Measurements from ENCODE around the gene SNTG2. TPM values are rescaled to one million over a fixed set of nuclear protein-coding genes. Genes with fewer than 3 reads are reported as not detected.
A peak's percentile ranks its signal among the peaks of the same experiment; 100 is the strongest.

SNTG2 gene
- total and polyA plus RNA-seq, 10 donors = 1.9 to 59.4 (median 18.3) TPM

DNA sequence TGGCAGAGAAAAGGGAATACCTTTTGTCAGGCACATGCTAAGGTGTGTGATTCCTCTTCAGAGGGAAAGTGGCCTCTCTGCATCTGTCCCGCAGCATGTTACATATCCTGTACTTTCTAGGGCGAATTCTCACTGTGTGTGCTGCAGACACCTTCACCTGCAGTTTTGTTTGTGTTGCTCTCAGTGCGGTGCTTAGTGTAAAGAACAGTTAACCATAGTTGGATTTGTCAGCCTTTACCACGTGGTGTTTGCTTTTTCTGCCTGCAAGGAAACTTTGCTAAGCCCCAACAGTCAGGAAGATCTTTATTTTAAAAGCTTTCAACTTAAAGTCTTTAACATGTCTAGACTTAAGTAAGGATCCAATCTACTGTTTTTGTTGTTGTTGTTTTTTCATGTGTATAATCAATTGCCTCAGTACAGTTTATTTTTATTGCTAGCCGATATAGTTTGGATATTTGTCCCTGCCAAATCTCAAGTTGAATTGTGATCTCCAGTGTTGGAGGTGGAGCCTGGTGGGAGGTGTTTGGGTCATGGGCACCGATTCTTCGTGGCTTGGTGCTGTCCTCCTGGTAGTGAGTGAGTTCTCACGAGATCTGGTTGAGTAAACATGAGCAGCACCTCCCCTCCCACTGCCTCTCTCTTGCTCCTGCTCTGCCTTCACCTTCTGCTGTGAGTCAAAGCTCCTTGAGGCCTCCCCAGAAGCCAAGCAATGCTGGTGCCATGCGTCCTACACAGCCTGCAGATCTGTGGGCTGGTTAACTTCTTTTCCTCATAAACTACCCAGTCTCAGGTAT is 90.6 kb downstream of the SNTG2 start:
- H3K27me3 ChIP-seq (replicated peaks in 1 of 7) = peaks cover 0 to 7% (median 0%) of the 10 kb centered on the region in 7 donors
- DNase-seq = no peak
- no peak overlapping the region for H3K4me3 ChIP-seq
- no peak overlapping the region for H3K27ac ChIP-seq
- intact Hi-C loops (cut with DNase I; ENCODE audit: low total_unique reads) = no loop called here
- H3K36me3 ChIP-seq = no peaks in the 10 kb centered on the region
- peaks cover 0 to 29% (median 18%) of the 10 kb centered on the region in 8 donors for H3K9me3 ChIP-seq
- 68 to 83% (median 76%) methylated on average over 9 of the region's 9 CpGs for WGBS, 5 donors
- H3K4me1 ChIP-seq = no peaks in the 10 kb centered on the region
- TF ChIP-seq, protein P1, sequence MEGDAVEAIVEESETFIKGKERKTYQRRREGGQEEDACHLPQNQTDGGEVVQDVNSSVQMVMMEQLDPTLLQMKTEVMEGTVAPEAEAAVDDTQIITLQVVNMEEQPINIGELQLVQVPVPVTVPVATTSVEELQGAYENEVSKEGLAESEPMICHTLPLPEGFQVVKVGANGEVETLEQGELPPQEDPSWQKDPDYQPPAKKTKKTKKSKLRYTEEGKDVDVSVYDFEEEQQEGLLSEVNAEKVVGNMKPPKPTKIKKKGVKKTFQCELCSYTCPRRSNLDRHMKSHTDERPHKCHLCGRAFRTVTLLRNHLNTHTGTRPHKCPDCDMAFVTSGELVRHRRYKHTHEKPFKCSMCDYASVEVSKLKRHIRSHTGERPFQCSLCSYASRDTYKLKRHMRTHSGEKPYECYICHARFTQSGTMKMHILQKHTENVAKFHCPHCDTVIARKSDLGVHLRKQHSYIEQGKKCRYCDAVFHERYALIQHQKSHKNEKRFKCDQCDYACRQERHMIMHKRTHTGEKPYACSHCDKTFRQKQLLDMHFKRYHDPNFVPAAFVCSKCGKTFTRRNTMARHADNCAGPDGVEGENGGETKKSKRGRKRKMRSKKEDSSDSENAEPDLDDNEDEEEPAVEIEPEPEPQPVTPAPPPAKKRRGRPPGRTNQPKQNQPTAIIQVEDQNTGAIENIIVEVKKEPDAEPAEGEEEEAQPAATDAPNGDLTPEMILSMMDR (IDR thresholded peaks at IDR 0.05 in 8 of 11, conservative IDR thresholded peaks at IDR 0.05 in 3 of 11) = no peak
- TF ChIP-seq POLR2AphosphoS5 (IDR thresholded peaks at IDR 0.05) (no peak), POLR2A (IDR thresholded peaks at IDR 0.05) (no peak)

GRCh38 chr2:1045109-1045508 is 94.5 kb downstream of the SNTG2 start:
- Histone ChIP-seq H3K36me3 (no peaks in the 10 kb centered on the region), H3K4me3 (no peak overlapping the region), H3K27me3 (replicated peaks in 1 of 7) (no peaks in the 10 kb centered on the region), H3K27ac (no peak overlapping the region), H3K4me1 (no peaks in the 10 kb centered on the region), H3K9me3 (peaks cover 0 to 59% (median 35%) of the 10 kb centered on the region in 8 donors)
- no peak for DNase-seq
- 64 to 72% (median 70%) methylated on average over 1 of the region's 1 CpG for WGBS, 5 donors
- intact Hi-C loops (cut with DNase I; ENCODE audit: low total_unique reads) = no loop called here
- TF ChIP-seq POLR2AphosphoS5 (IDR thresholded peaks at IDR 0.05) = no peak
- TF ChIP-seq, protein P1 (IDR thresholded peaks at IDR 0.05 in 8 of 11, conservative IDR thresholded peaks at IDR 0.05 in 3 of 11) = no peak
- TF ChIP-seq POLR2A (IDR thresholded peaks at IDR 0.05) = no peak

GRCh38 chr2:1046067-1046466 is 95.4 kb downstream of the SNTG2 start:
- no peaks in the 10 kb centered on the region for H3K27me3 ChIP-seq (replicated peaks in 1 of 7)
- H3K27ac ChIP-seq = no peak overlapping the region
- DNase-seq = no peak
- TF ChIP-seq POLR2A (IDR thresholded peaks at IDR 0.05) (no peak), POLR2AphosphoS5 (IDR thresholded peaks at IDR 0.05) (no peak)
- TF ChIP-seq, protein P1 (IDR thresholded peaks at IDR 0.05 in 8 of 11, conservative IDR thresholded peaks at IDR 0.05 in 3 of 11) = no peak
- no peak overlapping the region for H3K4me3 ChIP-seq
- 65 to 80% (median 67%) methylated on average over 4 of the region's 4 CpGs for WGBS, 5 donors
- peaks cover 0 to 59% (median 35%) of the 10 kb centered on the region in 8 donors for H3K9me3 ChIP-seq
- no peaks in the 10 kb centered on the region for H3K4me1 ChIP-seq
- intact Hi-C loops (cut with DNase I; ENCODE audit: low total_unique reads) = no loop called here
- no peaks in the 10 kb centered on the region for H3K36me3 ChIP-seq

DNA sequence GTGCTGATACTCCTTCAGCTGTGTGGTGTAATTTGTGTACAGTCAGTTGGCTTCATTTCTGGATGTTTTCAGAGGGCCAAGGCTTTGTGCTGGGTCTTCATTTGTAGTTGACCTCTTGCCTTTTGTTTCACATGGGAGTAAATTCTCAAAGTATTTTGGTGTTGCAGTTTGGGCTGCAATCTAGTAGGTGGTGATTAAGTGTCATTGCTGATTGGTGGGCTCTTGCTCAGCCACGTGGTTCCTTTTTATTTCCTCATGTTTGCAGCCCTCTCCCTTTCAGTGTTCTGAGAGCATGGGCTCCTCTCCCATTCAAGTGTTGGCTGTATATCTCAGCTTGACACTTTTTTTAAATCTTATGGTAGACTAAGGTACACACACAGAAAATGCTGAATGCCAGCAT is 96.8 kb downstream of the SNTG2 start:
- no peak for TF ChIP-seq POLR2A (IDR thresholded peaks at IDR 0.05)
- TF ChIP-seq, protein P1 (IDR thresholded peaks at IDR 0.05 in 8 of 11, conservative IDR thresholded peaks at IDR 0.05 in 3 of 11) = peak in 1 of 11 experiments; percentile 36
- TF ChIP-seq POLR2AphosphoS5 (IDR thresholded peaks at IDR 0.05) = no peak
- Histone ChIP-seq H3K4me3 (no peak overlapping the region), H3K27me3 (replicated peaks in 1 of 7) (no peaks in the 10 kb centered on the region), H3K36me3 (no peaks in the 10 kb centered on the region), H3K9me3 (peaks cover 0 to 58% (median 34%) of the 10 kb centered on the region in 8 donors), H3K27ac (no peak overlapping the region), H3K4me1 (no peaks in the 10 kb centered on the region)
- no peak for DNase-seq
- intact Hi-C loops (cut with DNase I; ENCODE audit: low total_unique reads) = no loop called here
- WGBS, 5 donors = 0 to 42% (median 0%) methylated on average over 1 of the region's 1 CpG

Measured in spleen (tissue), 11 donors.